NCI-H187 treated with DMSO at 0.1 percent for 48 hours (cell line): ENCODE data around the gene ZKSCAN8.

Experiments used
- DNase-seq: peaks from one replicate; lab custom pipeline; 2025; lab: John Stamatoyannopoulos, UW

The ZKSCAN8 gene

DNA sequence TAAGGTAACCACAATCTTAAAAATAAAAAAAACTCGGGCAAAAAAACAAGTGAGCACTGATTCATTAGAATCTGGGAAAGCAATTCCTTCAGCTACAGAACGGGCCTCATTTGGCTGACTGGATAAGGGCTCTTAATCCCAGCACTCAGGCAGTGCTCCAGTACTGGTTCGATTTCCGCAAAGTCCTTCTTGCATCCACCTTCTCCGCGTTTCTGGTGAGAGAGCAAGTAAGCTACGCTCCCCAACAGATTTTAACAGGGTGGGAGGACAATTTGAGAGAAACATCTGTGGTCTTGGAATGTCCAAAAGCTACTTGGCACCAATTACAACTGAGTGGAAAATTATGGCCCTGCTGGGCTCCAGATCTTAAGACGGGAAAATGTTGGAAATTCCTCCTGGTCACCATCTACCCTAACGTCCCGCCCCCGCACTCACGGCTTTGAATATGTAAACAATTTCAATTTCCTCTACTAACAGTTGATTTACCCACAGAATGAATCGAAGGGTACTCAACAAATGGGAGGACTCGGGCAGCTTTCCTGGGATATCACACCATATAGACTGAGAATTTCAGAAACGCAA is 65.3 kb downstream of the ZKSCAN8 start:
- DNase-seq: no peak

DNA sequence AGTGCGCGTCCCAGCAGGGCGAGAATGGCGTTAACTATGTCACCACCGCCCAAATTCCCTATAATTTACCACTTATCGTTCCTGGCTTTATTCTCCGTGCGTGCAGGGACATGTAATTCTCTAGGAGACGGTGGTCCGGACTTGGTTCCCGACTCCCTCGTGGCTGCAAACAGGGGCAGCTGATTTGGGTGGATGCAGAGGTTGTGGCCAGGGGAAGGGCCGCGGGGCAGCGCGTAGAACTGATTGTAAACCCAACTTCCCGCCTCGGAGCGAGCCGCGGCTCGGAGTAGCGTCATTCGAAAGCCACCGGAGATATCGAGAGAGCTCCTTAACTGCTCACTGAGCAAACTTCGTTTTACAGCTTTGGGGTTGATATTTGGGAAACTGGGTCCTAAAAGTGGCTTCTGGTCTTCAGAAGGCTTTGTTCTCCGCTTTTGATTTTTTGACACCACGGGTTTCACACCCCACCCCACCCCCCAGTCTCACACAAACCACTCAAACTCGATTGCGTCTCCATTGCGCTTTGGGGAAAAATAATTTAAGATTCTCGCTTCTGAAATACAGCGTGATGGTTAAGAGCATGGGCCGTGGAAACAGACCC is 65.9 kb downstream of the ZKSCAN8 start:
- DNase-seq: no peak

DNA sequence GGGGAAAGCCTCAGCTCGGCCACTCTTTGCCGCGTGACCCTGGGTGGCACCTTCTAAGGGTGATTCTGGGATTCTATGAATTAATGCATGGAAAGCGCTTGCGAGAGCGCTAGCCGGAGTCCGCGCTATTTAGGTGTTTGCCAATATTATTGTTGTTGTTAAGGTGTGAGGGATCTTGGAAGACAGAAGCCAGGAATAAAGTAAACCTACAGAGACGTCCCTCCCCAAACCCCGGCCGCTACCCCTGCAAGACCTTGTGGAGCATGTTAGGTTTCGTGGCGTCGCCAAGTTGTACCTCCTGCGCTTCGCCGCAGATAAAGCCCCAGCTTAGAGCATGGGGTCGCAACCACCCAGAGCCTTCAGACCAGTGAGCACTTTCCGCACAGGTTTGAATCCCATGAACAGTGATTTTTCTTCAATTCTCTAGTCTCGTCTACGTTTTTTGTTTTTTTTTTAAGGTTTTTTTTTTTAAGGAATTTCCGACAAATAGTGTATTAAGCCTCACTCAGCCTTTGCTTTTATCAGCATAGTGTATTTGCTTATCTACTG is 66.5 kb downstream of the ZKSCAN8 start:
- no peak for DNase-seq
